WTC11 (cell line): ENCODE results near the gene STAB2. TPM values are rescaled to one million over a fixed set of nuclear protein-coding genes. Genes with fewer than 3 reads are reported as not detected.

Experiments used
- ATAC-seq: fragments of 200-7000 bp; cut with Tn5 transposase; 2 replicates; pipeline ENCODE4 v1.10.0; 2021; ENCODE audit warnings: mild to moderate bottlenecking, moderate library complexity
- CTCF ChIA-PET: fragments of 300-600 bp; sonication (Branson Sonifier 250); formaldehyde crosslinking; loops from one replicate; lab custom pipeline; 2021; ENCODE audit warnings: antibody characterized with exemption; lab: Charles Lee
- POLR2A ChIA-PET: fragments of 350-600 bp; sonication (Branson Sonifier 250); formaldehyde crosslinking; loops from one replicate; lab custom pipeline; 2021; ENCODE audit warnings: antibody characterized with exemption; lab: Charles Lee
- DNase-seq: peaks from one replicate; pipeline ENCODE4 v3.0.0; 2021; ENCODE audit warnings: low spot score
- H3K27ac Mint-ChIP-seq: 2 replicates; pipeline ENCODE4 v1.8.0; 2021; ENCODE audit warnings: mixed read lengths
- H3K27me3 Mint-ChIP-seq: 2 replicates; pipeline ENCODE4 v1.8.0; 2021; ENCODE audit warnings: low read depth, mild to moderate bottlenecking, moderate library complexity, mixed read lengths
- H3K36me3 Mint-ChIP-seq: 2 replicates; pipeline ENCODE4 v1.8.0; 2021; ENCODE audit warnings: mixed read lengths
- H3K4me1 Mint-ChIP-seq: 2 replicates; pipeline ENCODE4 v1.8.0; 2022; ENCODE audit warnings: mixed read lengths
- H3K4me3 Mint-ChIP-seq: 2 replicates; pipeline ENCODE4 v1.8.0; 2021; ENCODE audit warnings: mild to moderate bottlenecking, moderate library complexity, mixed read lengths
- H3K9me3 Mint-ChIP-seq: 2 replicates; pipeline ENCODE4 v1.8.0; 2021; ENCODE audit warnings: mixed read lengths
- CREM ChIP-seq: sonication (generic); formaldehyde crosslinking; IDR thresholded peaks from 2 replicates; pipeline ENCODE4 v1.8.1; 2022; ENCODE audit warnings: mild to moderate bottlenecking, missing genetic modification reagents, moderate library complexity
- ELF4 ChIP-seq: sonication (generic); formaldehyde crosslinking; IDR thresholded peaks from 2 replicates; pipeline ENCODE4 v1.8.1; 2022; ENCODE audit warnings: low read depth, mild to moderate bottlenecking, moderate library complexity, missing genetic modification reagents
- ETV6 ChIP-seq: sonication (generic); formaldehyde crosslinking; IDR thresholded peaks from 2 replicates; pipeline ENCODE4 v1.8.1; 2022; ENCODE audit warnings: mild to moderate bottlenecking, missing genetic modification reagents
- MXD4 ChIP-seq: fragments of 250-450 bp; sonication (Bioruptor Pico); IDR thresholded peaks from 2 replicates; pipeline ENCODE4 v1.8.0; 2021; ENCODE audit warnings: mild to moderate bottlenecking, moderate library complexity, borderline replicate concordance
- NFATC4 ChIP-seq: fragments of 250-450 bp; sonication (Bioruptor Pico); IDR thresholded peaks from 2 replicates; pipeline ENCODE4 v1.9.0; 2021; ENCODE audit warnings: mild to moderate bottlenecking
- TEAD1 ChIP-seq: sonication (generic); formaldehyde crosslinking; IDR thresholded peaks from 2 replicates; pipeline ENCODE4 v1.8.0; 2022; ENCODE audit warnings: mild to moderate bottlenecking, missing genetic modification reagents
- TP53 ChIP-seq: sonication (generic); formaldehyde crosslinking; IDR thresholded peaks from 2 replicates; pipeline ENCODE4 v1.8.1; 2023; ENCODE audit warnings: mild to moderate bottlenecking, missing genetic modification reagents
- ZNF219 ChIP-seq: sonication (generic); formaldehyde crosslinking; IDR thresholded peaks from 2 replicates; pipeline ENCODE4 v1.8.0; 2023; ENCODE audit warnings: missing genetic modification reagents, mild to moderate bottlenecking, borderline replicate concordance
- ZNF317 ChIP-seq: sonication (generic); formaldehyde crosslinking; IDR thresholded peaks from 2 replicates; pipeline ENCODE4 v1.8.1; 2023; ENCODE audit warnings: low read depth, mild to moderate bottlenecking, moderate library complexity, missing genetic modification reagents, borderline replicate concordance
- ZNF416 ChIP-seq: fragments of 250-450 bp; sonication (Bioruptor Pico); IDR thresholded peaks from 2 replicates; pipeline ENCODE4 v1.9.0; 2021; ENCODE audit warnings: mild to moderate bottlenecking, inconsistent platforms
- total RNA-seq: library from RNA; stranded (reverse); gene quantifications from 3 replicates; pipeline ENCODE4 v1.2.3, GENCODE V29; 2021
- TF ChIP-seq, protein P1 (sequence below): sonication (generic); formaldehyde crosslinking; IDR thresholded peaks from 2 replicates; pipeline ENCODE4 v1.8.0; 2023; ENCODE audit warnings: missing genetic modification reagents
- TF ChIP-seq, protein P2 (sequence below): sonication (generic); formaldehyde crosslinking; IDR thresholded peaks from 2 replicates; pipeline ENCODE4 v1.8.1; 2022; ENCODE audit warnings: mild to moderate bottlenecking, moderate library complexity, missing genetic modification reagents
- TF ChIP-seq, protein P3 (sequence below): sonication (generic); formaldehyde crosslinking; conservative IDR thresholded peaks from 2 replicates; pipeline ENCODE4 v1.8.1; 2023; ENCODE audit warnings: mild to moderate bottlenecking, low read depth, missing genetic modification reagents, moderate library complexity
- TF ChIP-seq, protein P4 (sequence below): sonication (generic); formaldehyde crosslinking; IDR thresholded peaks from 2 replicates; pipeline ENCODE4 v1.8.1; 2023; ENCODE audit warnings: mild to moderate bottlenecking, missing genetic modification reagents
- TF ChIP-seq, protein P5 (sequence below): fragments of 250-450 bp; sonication (Bioruptor Pico); IDR thresholded peaks from 2 replicates; pipeline ENCODE4 v1.9.0; 2021; ENCODE audit warnings: mild to moderate bottlenecking
- TF ChIP-seq, protein P6 (sequence below): fragments of 250-450 bp; sonication (Bioruptor Pico); IDR thresholded peaks from 2 replicates; pipeline ENCODE4 v1.9.0; 2021; ENCODE audit warnings: mild to moderate bottlenecking, borderline replicate concordance
- TF ChIP-seq, protein P7 (sequence below): fragments of 250-450 bp; sonication (Bioruptor Pico); IDR thresholded peaks from 2 replicates; pipeline ENCODE4 v1.8.0; 2021; ENCODE audit warnings: mild to moderate bottlenecking
- TF ChIP-seq, protein P8 (sequence below): sonication (generic); formaldehyde crosslinking; IDR thresholded peaks from 2 replicates; pipeline ENCODE4 v1.8.0; 2023; ENCODE audit warnings: mild to moderate bottlenecking, missing genetic modification reagents

STAB2 gene
- total RNA-seq, 1 experiment from 2014 or later: 0.48 TPM

DNA sequence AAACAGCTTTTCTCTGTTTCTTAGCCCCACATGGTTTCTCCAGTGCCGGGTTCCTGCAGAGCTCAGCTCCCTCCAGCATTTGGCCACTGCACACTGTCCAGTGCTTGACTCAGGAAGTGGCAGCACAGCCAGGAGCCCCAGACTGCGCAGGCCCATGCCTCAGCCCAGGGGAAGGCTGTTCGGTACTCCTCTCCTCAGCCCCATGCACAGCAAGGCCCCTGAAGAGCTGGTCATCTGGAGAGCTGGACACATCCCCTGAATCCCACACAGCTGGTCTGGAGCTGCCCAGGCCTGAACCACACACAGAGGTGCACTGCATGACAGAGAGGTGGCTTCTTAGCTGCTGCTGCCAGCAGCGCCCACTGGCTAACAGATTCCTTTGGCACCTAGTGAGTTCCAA lies 48.3 kb downstream of the STAB2 start (continued):
- no peak for TF ChIP-seq MXD4 (CRISPR knock-in tag)

DNA sequence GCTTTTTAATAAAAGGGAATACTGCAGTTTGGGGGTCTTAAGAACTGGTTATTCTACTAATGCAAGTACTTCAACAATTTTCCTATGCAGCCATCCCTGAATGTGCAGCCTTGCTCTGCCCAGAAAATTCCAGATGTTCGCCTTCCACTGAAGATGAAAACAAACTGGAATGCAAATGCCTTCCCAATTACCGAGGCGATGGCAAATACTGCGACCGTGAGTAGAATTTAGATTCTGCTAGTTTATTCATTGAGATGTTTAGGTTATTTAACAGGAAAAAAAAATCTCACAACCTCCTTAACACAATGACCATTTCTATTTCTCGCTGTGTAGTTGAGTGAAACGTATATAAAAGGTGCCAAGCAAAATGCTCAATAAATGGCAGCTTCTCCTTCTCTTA lies 49.9 kb downstream of the STAB2 start:
- POLR2A ChIA-PET: no interaction called here
- CTCF ChIA-PET: no interaction called here
- no peak for DNase-seq
- no peak for TF ChIP-seq ZNF317
- TF ChIP-seq ZNF416: no peak
- TF ChIP-seq, protein P1, sequence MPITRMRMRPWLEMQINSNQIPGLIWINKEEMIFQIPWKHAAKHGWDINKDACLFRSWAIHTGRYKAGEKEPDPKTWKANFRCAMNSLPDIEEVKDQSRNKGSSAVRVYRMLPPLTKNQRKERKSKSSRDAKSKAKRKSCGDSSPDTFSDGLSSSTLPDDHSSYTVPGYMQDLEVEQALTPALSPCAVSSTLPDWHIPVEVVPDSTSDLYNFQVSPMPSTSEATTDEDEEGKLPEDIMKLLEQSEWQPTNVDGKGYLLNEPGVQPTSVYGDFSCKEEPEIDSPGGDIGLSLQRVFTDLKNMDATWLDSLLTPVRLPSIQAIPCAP (CRISPR knock-in tag): no peak
- no peak for TF ChIP-seq ETV6 (CRISPR knock-in tag)
- TF ChIP-seq NFATC4 (CRISPR knock-in tag): no peak
- TF ChIP-seq, protein P2, sequence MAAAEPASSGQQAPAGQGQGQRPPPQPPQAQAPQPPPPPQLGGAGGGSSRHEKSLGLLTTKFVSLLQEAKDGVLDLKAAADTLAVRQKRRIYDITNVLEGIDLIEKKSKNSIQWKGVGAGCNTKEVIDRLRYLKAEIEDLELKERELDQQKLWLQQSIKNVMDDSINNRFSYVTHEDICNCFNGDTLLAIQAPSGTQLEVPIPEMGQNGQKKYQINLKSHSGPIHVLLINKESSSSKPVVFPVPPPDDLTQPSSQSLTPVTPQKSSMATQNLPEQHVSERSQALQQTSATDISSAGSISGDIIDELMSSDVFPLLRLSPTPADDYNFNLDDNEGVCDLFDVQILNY: no peak
- no peak for TF ChIP-seq ZNF219
- TF ChIP-seq, protein P3, sequence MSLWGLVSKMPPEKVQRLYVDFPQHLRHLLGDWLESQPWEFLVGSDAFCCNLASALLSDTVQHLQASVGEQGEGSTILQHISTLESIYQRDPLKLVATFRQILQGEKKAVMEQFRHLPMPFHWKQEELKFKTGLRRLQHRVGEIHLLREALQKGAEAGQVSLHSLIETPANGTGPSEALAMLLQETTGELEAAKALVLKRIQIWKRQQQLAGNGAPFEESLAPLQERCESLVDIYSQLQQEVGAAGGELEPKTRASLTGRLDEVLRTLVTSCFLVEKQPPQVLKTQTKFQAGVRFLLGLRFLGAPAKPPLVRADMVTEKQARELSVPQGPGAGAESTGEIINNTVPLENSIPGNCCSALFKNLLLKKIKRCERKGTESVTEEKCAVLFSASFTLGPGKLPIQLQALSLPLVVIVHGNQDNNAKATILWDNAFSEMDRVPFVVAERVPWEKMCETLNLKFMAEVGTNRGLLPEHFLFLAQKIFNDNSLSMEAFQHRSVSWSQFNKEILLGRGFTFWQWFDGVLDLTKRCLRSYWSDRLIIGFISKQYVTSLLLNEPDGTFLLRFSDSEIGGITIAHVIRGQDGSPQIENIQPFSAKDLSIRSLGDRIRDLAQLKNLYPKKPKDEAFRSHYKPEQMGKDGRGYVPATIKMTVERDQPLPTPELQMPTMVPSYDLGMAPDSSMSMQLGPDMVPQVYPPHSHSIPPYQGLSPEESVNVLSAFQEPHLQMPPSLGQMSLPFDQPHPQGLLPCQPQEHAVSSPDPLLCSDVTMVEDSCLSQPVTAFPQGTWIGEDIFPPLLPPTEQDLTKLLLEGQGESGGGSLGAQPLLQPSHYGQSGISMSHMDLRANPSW (CRISPR knock-in tag): no peak
- TF ChIP-seq, protein P4, sequence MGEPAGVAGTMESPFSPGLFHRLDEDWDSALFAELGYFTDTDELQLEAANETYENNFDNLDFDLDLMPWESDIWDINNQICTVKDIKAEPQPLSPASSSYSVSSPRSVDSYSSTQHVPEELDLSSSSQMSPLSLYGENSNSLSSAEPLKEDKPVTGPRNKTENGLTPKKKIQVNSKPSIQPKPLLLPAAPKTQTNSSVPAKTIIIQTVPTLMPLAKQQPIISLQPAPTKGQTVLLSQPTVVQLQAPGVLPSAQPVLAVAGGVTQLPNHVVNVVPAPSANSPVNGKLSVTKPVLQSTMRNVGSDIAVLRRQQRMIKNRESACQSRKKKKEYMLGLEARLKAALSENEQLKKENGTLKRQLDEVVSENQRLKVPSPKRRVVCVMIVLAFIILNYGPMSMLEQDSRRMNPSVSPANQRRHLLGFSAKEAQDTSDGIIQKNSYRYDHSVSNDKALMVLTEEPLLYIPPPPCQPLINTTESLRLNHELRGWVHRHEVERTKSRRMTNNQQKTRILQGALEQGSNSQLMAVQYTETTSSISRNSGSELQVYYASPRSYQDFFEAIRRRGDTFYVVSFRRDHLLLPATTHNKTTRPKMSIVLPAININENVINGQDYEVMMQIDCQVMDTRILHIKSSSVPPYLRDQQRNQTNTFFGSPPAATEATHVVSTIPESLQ (CRISPR knock-in tag): no peak
- TF ChIP-seq, protein P5, sequence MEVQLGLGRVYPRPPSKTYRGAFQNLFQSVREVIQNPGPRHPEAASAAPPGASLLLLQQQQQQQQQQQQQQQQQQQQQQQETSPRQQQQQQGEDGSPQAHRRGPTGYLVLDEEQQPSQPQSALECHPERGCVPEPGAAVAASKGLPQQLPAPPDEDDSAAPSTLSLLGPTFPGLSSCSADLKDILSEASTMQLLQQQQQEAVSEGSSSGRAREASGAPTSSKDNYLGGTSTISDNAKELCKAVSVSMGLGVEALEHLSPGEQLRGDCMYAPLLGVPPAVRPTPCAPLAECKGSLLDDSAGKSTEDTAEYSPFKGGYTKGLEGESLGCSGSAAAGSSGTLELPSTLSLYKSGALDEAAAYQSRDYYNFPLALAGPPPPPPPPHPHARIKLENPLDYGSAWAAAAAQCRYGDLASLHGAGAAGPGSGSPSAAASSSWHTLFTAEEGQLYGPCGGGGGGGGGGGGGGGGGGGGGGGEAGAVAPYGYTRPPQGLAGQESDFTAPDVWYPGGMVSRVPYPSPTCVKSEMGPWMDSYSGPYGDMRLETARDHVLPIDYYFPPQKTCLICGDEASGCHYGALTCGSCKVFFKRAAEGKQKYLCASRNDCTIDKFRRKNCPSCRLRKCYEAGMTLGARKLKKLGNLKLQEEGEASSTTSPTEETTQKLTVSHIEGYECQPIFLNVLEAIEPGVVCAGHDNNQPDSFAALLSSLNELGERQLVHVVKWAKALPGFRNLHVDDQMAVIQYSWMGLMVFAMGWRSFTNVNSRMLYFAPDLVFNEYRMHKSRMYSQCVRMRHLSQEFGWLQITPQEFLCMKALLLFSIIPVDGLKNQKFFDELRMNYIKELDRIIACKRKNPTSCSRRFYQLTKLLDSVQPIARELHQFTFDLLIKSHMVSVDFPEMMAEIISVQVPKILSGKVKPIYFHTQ (CRISPR knock-in tag): no peak
- TF ChIP-seq, protein P6, sequence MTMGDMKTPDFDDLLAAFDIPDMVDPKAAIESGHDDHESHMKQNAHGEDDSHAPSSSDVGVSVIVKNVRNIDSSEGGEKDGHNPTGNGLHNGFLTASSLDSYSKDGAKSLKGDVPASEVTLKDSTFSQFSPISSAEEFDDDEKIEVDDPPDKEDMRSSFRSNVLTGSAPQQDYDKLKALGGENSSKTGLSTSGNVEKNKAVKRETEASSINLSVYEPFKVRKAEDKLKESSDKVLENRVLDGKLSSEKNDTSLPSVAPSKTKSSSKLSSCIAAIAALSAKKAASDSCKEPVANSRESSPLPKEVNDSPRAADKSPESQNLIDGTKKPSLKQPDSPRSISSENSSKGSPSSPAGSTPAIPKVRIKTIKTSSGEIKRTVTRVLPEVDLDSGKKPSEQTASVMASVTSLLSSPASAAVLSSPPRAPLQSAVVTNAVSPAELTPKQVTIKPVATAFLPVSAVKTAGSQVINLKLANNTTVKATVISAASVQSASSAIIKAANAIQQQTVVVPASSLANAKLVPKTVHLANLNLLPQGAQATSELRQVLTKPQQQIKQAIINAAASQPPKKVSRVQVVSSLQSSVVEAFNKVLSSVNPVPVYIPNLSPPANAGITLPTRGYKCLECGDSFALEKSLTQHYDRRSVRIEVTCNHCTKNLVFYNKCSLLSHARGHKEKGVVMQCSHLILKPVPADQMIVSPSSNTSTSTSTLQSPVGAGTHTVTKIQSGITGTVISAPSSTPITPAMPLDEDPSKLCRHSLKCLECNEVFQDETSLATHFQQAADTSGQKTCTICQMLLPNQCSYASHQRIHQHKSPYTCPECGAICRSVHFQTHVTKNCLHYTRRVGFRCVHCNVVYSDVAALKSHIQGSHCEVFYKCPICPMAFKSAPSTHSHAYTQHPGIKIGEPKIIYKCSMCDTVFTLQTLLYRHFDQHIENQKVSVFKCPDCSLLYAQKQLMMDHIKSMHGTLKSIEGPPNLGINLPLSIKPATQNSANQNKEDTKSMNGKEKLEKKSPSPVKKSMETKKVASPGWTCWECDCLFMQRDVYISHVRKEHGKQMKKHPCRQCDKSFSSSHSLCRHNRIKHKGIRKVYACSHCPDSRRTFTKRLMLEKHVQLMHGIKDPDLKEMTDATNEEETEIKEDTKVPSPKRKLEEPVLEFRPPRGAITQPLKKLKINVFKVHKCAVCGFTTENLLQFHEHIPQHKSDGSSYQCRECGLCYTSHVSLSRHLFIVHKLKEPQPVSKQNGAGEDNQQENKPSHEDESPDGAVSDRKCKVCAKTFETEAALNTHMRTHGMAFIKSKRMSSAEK (CRISPR knock-in tag): no peak
- no peak for TF ChIP-seq TP53 (CRISPR knock-in tag)
- no peak for TF ChIP-seq TEAD1 (CRISPR knock-in tag)
- TF ChIP-seq CREM (CRISPR knock-in tag): no peak
- no peak for TF ChIP-seq ELF4 (CRISPR knock-in tag)
- TF ChIP-seq, protein P7, sequence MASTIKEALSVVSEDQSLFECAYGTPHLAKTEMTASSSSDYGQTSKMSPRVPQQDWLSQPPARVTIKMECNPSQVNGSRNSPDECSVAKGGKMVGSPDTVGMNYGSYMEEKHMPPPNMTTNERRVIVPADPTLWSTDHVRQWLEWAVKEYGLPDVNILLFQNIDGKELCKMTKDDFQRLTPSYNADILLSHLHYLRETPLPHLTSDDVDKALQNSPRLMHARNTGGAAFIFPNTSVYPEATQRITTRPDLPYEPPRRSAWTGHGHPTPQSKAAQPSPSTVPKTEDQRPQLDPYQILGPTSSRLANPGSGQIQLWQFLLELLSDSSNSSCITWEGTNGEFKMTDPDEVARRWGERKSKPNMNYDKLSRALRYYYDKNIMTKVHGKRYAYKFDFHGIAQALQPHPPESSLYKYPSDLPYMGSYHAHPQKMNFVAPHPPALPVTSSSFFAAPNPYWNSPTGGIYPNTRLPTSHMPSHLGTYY (CRISPR knock-in tag): no peak
- TF ChIP-seq, protein P8, sequence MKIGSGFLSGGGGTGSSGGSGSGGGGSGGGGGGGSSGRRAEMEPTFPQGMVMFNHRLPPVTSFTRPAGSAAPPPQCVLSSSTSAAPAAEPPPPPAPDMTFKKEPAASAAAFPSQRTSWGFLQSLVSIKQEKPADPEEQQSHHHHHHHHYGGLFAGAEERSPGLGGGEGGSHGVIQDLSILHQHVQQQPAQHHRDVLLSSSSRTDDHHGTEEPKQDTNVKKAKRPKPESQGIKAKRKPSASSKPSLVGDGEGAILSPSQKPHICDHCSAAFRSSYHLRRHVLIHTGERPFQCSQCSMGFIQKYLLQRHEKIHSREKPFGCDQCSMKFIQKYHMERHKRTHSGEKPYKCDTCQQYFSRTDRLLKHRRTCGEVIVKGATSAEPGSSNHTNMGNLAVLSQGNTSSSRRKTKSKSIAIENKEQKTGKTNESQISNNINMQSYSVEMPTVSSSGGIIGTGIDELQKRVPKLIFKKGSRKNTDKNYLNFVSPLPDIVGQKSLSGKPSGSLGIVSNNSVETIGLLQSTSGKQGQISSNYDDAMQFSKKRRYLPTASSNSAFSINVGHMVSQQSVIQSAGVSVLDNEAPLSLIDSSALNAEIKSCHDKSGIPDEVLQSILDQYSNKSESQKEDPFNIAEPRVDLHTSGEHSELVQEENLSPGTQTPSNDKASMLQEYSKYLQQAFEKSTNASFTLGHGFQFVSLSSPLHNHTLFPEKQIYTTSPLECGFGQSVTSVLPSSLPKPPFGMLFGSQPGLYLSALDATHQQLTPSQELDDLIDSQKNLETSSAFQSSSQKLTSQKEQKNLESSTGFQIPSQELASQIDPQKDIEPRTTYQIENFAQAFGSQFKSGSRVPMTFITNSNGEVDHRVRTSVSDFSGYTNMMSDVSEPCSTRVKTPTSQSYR (CRISPR knock-in tag): no peak
- TF ChIP-seq, all 79 proteins: peak for 0
- Mint-ChIP-seq H3K4me1 (no peaks in the 10 kb centered on the region), H3K27me3 (no peaks in the 10 kb centered on the region), H3K27ac (no peak overlapping the region), H3K36me3 (peaks cover 2% of the 10 kb centered on the region; the same call in 1 of the 2 replicates), H3K9me3 (peaks cover 18% of the 10 kb centered on the region), H3K4me3 (no peak overlapping the region)
- ATAC-seq: no peak
